ENCODE data around the gene INSRR.

Gene INSRR

DNA sequence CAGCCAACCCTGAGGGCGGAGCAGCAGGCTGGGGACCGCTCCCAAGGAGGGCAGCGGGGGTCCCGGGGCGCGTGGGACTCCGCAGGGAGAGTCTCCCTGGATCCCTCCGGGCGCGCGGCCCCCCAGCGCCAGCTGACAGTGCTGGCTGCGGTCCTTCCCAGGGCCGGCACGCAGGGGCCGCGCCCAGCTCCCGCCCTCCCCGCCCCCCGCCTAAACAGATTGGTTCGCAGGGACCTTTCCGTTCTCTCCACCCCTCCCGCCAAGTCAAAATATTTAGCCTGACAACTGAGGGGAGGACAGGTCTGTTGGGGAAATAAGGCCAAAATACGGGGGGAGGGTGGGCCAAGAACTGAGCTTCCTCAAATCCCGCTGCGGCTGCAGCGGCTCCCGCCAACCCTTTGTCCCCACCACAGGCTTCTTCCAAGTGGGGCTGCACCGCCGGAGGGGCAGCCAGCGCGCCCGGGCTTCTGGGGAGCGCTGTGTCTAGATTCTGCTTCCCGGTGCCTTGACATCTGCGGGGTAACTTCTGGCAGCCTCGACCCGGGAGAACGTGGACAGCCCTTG, at the start of gene INSRR:
INSRR (minus strand) TSS at position 159 of the 564 bp plus-strand sequence. CDS start 496 bp downstream, outside the sequence.
- in situ Hi-C loops (cut with MboI; ENCODE audit: low pct_unique_long_range_greater_than_20kb, low sequenced_read_pairs, unreplicated experiment) = loop anchor here (25.0 kb wide), 1 partner anchor 147 kb away; the partner anchor contains the start of gene CRABP2
- DNase-seq (ENCODE audit: low spot score) = no peak
- TF ChIP-seq CTCF (IDR thresholded peaks at IDR 0.05; ENCODE audit: extremely low read depth, insufficient read depth, missing control alignments) = no peak

GRCh38 chr1:156908541-156908940, 49.6 kb upstream of the INSRR start:
- no peak for TF ChIP-seq CTCF (IDR thresholded peaks at IDR 0.05; ENCODE audit: extremely low read depth, insufficient read depth, missing control alignments)
- in situ Hi-C loops (cut with MboI; ENCODE audit: low pct_unique_long_range_greater_than_20kb, low sequenced_read_pairs, unreplicated experiment) = no loop called here
- no peak for DNase-seq (ENCODE audit: low spot score)

- no peak for TF ChIP-seq CTCF (IDR thresholded peaks at IDR 0.05; ENCODE audit: extremely low read depth, insufficient read depth, missing control alignments)
- no peak for DNase-seq (ENCODE audit: low spot score)
- in situ Hi-C loops (cut with MboI; ENCODE audit: low pct_unique_long_range_greater_than_20kb, low sequenced_read_pairs, unreplicated experiment) = no loop called here
Measured at GRCh38 chr1:156906206-156906906, 47.4 kb upstream of the INSRR start.

DNA sequence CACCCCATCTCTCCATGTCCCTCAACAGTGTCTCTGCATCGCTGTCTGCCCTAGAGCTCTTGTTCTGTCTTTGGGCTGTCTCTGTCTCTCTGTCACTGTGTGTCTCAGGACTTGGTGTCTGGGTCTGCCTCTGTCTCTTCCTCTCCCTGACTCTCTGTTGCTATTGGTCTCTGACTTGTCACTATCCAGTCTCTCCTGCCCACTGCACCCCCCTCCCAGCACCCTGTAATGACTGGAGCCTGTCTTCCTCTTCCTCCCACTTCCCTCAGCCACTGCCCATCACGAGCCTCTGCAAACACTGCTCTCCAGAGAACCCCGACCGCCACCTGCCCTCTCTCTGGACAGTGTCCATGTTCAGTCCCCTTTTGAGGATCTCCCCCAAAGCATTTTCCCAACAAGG, 46.7 kb upstream of the INSRR start:
- DNase-seq (ENCODE audit: low spot score) = no peak
- TF ChIP-seq CTCF (IDR thresholded peaks at IDR 0.05; ENCODE audit: extremely low read depth, insufficient read depth, missing control alignments) = no peak
- in situ Hi-C loops (cut with MboI; ENCODE audit: low pct_unique_long_range_greater_than_20kb, low sequenced_read_pairs, unreplicated experiment) = no loop called here

GRCh38 chr1:156905176-156905575, 46.3 kb upstream of the INSRR start:
- in situ Hi-C loops (cut with MboI; ENCODE audit: low pct_unique_long_range_greater_than_20kb, low sequenced_read_pairs, unreplicated experiment) = no loop called here
- no peak for DNase-seq (ENCODE audit: low spot score)
- TF ChIP-seq CTCF (IDR thresholded peaks at IDR 0.05; ENCODE audit: extremely low read depth, insufficient read depth, missing control alignments) = no peak

GRCh38 chr1:156904187-156904959, 45.5 kb upstream of the INSRR start:
- TF ChIP-seq CTCF (IDR thresholded peaks at IDR 0.05; ENCODE audit: extremely low read depth, insufficient read depth, missing control alignments) = no peak
- in situ Hi-C loops (cut with MboI; ENCODE audit: low pct_unique_long_range_greater_than_20kb, low sequenced_read_pairs, unreplicated experiment) = no loop called here
- DNase-seq (ENCODE audit: low spot score) = no peak

Measured in GM13977 (cell line).